ENCODE data around the gene FAM153A. TPM values are rescaled to one million over a fixed set of nuclear protein-coding genes. Genes with fewer than 3 reads are reported as not detected.
"Not testable (repeated sequence)": the region's sequence is repeated elsewhere in the genome, so short reads cannot be mapped to it uniquely, and the experiment has no call there.

Gene FAM153A
- 3.5 TPM for total RNA-seq
- long read RNA-seq: 0 reads

DNA sequence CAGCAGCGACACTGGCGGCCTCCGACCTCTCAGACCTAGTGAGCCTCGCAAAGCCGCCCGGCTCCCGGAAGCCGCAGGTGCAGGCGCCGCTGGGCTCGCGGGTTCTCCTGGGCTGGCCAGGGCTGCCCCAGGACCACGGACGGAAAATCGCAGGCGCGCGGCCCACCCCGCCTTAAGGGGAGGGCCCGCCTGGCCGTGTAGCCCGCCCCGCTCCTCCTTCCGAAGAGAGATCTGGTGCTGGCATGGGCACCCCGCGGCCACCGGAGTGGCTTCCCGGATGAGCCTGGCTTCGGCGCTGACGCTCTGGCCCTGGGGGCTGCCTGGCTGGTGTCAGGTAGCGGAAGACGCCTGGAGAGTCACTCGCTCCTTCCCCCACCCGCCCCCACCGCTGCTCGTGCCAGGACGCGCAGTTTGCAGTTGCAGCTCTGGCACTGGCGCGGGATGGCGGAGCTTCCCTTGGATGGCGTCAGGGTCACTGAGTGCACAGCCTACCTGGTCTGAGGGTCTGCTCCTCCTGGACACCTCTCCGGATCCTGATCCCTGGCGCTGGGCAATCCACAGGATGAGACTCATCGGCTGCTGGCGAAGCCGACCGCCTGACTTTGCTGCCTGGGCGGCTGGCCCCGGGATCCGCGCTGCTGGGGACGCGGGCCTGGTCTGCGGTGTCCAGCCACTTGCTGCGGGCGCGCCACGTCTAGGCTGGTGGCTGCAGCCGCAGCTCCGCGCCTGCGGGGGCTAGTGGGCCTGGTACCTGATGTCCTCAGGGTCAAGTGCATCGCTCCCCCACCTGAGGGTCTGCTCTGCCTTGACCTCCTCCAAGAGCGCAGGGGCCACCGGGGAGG is at the start of gene FAM153A:
FAM153A (minus strand) TSS at position 108 of the 842 bp plus-strand sequence.
- peak; percentile 61 for ATAC-seq
- DNase-seq; intact Hi-C loops (cut with micrococcal nuclease): not testable (repeated sequence)

DNA sequence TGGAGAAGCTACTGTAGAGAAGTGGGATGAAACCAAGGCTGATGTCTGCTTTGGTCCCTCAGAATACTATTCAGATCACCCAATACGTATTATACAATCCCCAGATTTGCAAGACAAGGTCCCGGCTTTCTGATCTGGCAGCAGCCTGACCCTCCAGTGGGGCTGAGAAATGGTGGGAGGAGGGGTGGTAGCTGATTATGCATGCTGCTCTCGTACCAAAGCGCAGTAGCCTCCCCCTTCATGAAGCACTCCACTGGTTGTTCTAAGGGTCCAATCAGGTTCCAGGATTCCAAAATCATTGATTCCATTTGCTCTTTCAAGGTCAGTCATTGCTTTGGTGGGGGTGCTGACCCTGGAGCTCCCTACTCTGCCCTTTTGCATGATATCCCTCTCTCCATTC is 49.6 kb upstream of the FAM153A start:
- ATAC-seq; intact Hi-C loops (cut with micrococcal nuclease); DNase-seq: not testable (repeated sequence)

DNA sequence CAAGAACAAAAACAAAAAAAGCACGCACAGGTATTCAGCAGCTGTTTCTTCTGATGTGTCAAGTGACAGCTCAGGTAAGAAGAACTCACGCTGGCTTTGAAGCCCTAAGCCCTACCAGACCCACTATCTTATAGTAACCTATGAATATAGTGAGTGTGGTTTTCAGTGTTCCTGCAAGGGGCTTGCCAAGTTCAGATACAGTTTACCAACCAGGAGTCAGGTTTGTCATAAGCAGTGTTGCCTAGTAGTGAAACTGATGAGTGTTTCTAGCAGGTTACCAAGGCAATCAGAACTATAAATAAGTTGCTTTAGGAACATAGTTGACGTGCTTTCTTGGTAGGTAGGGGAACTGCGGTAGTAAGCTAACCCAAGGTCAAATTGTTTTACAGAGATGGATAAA is 43.4 kb upstream of the FAM153A start:
- DNase-seq; intact Hi-C loops (cut with micrococcal nuclease); ATAC-seq: not testable (repeated sequence)

DNA sequence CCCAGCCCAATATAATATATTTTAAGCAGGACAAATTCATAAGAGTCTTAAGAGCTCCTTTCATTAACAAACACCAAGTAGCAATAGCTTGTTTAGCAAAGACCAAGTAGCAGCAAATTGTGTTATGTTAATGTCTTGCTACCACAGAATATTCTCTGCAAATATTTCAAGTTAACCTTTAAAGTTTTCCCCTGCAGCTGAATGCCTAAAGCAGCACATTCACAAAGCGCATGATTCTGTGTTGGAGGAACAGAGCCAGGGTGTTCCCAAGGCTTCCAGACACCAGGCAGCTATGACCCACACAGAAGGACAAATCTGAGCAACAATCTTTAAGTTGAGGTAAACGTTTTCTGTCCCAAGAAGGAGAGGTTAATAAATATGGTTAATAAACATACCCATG is 42.1 kb upstream of the FAM153A start:
- ATAC-seq; intact Hi-C loops (cut with micrococcal nuclease); DNase-seq: not testable (repeated sequence)

DNA sequence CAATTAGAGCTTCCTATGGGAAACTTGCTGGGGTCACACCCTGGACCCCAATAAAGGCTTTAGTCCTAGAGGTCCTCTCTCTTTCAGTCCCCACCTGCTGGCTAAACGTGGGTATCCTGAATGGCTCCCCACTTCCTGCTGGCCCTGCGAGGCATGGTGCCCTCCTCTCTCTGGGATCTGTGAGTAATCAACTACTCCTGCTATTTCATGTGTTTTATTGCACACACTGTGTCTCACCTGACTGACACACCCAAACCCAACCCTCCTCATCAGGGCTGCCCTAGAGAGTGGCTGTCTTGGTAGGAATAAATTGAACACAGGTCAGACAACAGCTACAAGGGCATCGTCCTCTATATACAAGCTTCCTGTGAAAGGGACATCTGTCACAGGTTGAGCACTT is 39.8 kb upstream of the FAM153A start:
- not testable (repeated sequence) for ATAC-seq

DNA sequence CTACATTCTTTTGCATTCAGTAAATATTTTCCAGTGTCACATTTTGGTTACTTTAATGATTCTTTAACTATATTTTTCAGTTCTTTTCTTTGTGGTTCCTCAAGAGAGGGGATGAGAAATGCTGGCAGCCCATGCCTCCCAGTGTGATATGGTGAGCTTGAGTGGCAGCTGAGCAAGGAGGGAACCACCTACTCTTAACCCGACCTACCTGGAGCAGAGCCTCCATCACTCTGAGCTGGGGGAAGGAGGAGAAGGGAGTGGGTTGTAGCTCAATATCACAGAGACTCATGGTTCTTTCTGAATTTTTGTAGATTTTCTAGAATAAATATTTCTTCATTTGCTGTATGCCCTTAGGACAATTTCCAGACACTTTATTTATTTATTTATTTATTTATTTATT is 37.0 kb upstream of the FAM153A start:
- DNase-seq; intact Hi-C loops (cut with micrococcal nuclease); ATAC-seq: not testable (repeated sequence)

More for the DNA sequence above, 39.8 kb upstream of the FAM153A start:
- intact Hi-C loops (cut with micrococcal nuclease); DNase-seq: not testable (repeated sequence)

DNA sequence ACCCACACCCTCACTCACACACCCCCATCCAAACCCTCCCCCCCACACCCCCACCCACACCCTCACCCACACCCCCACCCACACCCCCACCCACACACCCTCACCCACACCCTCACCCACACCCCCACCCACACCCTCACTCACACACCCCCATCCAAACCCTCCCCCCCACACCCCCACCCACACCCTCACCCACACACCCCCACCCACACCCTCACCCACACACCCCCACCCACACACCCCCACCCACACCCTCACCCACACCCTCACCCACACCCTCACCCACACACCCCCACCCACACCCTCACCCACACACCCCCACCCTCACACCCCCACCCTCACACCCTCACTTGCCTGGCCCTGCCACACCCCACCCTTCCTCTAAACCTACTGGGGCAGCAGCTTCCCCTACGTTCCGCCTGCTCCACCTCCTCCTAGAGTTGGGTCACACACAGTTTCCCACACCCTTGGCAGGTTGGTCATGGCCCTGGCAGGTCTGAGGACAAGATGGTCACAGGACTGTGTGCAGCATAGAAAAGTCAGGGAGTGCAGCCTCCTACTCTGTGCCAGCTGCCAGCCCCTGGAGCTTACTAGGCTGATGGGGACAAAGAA is 30.2 kb upstream of the FAM153A start:
- DNase-seq; ATAC-seq; intact Hi-C loops (cut with micrococcal nuclease): not testable (repeated sequence)

DNA sequence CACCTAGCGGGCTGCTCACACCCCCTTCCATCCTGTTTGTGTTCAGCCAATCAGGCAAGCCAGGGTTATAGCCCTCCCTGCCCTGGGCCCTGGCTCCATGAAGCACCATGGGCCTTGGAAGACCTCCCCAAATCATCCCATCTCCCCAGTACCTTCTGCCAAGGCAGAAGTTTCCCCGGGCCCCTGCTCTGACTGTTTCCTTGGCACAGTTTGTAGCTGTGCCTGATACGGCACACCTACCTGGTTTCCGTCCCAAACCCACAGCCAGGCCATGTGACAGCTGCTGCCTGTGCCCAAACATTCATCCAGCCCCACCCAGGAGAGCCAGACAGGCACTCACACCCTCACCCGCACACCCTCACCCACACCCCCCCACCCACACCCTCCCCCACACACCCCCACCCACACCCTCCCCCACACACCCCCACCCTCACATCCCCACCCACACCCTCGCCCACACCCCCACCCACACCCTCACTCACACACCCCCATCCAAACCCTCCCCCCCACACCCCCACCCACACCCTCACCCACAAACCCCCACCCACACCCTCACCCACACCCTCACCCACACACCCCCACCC is 29.6 kb upstream of the FAM153A start:
- ATAC-seq; intact Hi-C loops (cut with micrococcal nuclease); DNase-seq: not testable (repeated sequence)

DNA sequence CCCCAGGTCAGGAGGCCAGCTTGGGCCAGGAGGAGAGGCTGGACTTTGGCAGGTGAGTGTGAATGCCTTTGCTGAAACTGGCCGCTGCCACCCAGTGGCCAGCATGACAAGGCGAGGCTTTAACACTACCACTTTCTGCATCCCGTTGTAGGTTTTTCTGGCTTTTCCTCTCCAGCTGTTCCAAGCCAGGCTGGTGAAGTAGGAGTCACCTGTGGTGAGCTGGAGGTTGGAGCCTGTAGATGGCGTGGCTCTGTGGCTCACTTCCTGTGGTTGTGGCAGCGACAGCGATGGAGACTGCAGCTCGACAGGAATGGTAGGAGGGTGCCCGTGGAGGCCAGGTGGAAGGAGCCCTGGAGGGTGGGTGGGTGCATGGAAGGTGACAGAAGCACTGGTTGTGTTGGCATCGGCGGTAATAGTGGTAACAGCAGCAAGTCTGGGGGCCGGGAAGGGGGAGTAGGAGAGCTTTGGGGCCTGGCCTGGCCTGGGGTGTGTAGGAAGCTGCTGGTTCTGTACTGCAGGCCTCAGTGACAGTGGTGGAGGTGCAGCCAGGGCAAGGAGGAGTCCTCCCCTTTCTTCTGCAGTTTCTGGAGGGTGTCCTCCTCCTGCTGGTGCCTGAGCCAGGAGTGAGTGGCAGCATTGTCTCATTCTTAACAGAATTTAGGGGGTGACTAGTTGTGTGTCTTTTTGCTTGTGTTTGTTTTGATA is 26.7 kb upstream of the FAM153A start:
- not testable (repeated sequence) for ATAC-seq

DNA sequence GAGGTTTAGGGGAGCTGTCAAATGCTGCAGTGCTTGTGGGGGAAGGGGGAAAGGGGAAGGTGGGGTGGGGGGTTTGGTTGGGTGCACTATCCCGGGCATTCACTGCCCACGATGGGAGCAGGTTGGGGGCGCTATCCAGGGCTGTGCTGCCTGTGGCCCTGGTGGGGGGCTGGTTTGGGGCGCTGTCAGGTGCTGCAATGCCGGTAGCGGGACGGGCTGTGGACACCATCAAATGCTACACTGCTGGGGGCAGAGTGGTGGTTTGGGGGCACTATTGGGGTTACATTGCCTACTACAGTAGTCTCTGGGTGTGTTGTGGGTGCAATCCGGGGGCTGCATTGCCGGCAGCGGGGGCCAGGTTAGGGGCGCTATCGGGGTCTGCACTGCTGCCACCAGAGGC is 25.7 kb upstream of the FAM153A start:
- ATAC-seq; intact Hi-C loops (cut with micrococcal nuclease); DNase-seq: not testable (repeated sequence)

More for the DNA sequence above, 26.7 kb upstream of the FAM153A start:
- intact Hi-C loops (cut with micrococcal nuclease); DNase-seq: not testable (repeated sequence)

DNA sequence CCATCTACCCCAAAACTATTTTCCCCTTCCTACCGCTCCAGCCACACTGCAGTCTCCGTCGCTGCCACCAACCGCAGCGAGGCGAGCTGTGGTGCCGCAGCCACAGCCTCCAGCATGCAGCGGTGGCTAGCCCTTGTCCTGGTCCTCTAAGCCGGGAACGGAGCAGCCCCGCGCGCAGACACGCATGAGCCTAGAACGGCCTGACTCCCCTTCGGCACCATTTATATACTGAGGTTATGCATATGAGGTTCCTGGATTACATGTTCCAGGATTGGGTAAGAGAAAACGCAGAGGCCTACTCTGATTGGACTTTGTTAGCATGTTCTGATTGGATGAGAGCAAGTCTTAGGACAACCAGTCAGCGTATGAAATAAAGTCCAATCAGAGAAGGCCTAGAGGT is 24.6 kb upstream of the FAM153A start:
- DNase-seq; ATAC-seq; intact Hi-C loops (cut with micrococcal nuclease): not testable (repeated sequence)

DNA sequence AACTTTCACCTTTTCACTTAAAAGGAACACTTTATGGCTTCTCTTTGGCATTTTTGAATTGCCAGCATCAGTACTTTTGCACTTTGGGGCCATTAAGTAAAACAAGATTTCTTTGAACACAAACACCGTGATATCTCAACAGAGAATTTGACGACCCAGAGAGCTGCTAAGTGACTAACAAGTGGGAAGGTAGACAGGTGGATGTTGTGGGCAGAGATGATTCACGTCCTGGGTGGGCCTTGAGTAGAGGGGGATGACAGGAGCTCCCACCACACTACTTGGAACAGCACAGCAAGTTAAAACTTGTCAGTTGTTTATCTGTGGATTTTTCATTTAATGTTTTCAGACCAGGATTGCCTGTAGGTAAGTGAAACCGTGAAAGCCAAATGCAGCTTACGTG is 18.7 kb upstream of the FAM153A start:
- ATAC-seq; DNase-seq; intact Hi-C loops (cut with micrococcal nuclease): not testable (repeated sequence)

DNA sequence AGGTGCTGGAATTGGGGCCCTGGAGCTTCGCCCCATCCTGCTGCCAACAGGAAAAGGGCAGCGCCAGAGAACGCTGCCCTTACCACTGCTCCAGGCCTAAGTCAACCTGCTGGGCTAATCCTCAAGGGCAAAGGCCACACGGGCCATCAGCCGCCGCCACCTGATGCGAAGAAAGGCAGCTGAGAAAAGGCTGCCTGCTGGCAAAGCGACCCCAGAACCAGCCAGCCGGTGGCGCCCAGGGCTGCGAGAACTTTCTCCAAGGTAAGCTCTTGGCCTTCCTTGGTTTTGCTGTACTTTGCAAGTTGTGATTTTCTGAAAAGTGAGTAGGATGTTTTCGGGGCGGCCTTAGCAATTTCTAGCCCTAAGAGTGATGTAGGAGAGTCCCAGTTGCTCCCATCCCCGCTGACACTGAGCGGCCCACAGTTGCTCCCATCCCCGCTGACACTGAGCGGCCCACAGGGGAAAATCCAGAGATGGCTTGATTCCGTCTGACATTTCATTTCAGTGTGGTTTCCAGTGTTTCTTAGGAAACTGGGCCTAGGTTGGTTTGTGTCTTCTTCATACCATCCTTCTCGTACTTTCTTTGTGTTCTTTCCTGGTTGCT is 15.6 kb upstream of the FAM153A start:
- ATAC-seq; intact Hi-C loops (cut with micrococcal nuclease); DNase-seq: not testable (repeated sequence)

DNA sequence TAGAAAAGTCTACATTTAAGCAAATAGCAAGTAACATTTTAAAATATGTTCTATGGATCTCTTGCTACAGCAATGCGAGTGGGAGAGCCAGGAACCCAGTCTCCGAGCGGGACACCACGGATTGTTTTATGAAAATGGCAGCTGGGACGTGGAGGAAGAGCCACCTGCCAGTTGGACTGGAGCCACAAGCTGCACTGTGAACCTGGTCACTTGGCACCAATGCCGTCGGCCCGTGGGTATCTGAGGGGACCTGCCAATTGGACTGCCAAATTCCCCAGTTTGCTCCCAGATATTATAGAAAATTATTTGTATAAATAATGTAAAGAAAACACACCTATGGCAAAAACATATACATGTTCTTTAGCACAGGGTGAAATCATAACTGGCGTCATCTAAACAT is 10.6 kb upstream of the FAM153A start:
- intact Hi-C loops (cut with micrococcal nuclease); ATAC-seq: not testable (repeated sequence)

DNA sequence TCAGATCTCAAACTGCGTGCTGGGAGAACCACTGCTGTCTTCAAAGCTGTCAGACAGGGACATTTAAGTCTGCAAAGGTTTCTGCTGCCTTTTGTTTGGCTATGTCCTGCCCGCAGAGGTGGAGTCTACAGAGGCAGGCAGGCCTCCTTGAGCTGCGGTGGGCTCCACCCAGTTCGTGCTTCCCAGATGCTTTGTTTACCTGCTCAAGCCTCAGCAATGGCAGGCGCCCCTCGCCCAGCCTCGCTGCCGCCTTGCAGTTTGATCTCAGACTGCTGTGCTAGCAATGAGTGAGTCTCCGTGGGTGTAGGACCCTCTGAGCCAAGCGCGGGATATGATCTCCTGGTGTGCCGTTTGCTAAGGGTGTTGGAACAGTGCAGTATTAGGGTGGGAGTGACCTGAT is 8.9 kb upstream of the FAM153A start:
- ATAC-seq; intact Hi-C loops (cut with micrococcal nuclease); DNase-seq: not testable (repeated sequence)

More for the DNA sequence above, 10.6 kb upstream of the FAM153A start:
- not testable (repeated sequence) for DNase-seq

DNA sequence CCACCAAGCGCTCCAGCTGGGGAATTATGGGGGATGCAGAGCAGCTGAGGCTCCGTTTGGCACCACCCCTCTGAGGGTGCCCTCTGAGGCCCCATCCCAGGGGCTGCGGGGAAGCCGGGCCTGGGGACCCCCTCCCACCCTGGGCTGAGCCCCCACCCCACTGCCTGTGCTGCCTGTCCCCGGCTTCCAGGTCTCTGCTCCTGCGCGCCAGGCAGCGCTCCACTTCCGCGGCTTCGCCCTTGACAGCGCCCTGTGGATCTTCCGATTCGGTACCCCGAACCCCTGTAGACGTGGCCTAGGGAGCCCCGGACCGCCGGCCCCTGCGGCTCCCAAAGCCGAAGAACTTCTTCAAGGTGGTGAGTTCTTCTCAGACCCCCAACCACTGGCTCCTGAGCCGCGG is 530 bp downstream of the FAM153A start:
- intact Hi-C loops (cut with micrococcal nuclease); DNase-seq; ATAC-seq: not testable (repeated sequence)

DNA sequence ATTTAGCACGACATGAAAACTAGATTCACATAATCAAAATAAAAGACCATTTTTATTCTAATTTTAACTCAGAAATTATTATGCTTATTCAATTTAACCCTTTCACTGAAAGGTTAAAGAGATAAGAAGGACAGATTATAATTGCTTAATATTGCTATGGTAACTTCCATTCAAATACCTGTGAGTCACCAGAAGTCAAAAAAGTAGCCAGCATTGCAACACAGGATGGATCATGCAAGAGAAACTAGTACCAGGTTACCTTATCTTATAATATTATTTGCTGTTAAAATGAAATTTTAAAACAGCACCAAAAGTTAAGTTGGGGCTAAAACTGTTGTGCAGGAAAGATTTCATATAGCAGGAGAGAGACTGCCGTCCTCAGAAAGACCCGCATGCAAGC is 11.5 kb downstream of the FAM153A start:
- ATAC-seq; intact Hi-C loops (cut with micrococcal nuclease): not testable (repeated sequence)

DNA sequence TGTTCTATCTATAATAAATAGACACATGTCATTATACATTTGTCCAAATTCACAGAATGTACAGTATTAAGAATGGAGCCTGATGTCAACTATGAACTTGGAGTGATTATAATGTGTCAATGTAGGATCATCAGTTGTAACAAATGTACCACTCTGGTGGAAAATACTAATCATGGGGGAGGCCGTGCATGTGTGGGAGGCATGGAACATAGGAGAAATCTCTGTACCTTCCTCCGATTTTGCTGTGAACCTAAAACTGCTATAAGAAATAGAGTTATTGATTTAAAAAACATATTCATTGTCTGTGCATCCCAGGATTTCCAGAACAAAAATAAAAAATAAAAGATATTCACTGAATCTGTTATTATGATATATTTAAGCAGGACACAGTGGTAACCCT is 12.1 kb downstream of the FAM153A start:
- DNase-seq; intact Hi-C loops (cut with micrococcal nuclease); ATAC-seq: not testable (repeated sequence)

More for the DNA sequence above, 11.5 kb downstream of the FAM153A start:
- DNase-seq: not testable (repeated sequence)

Data from left ventricle myocardium superior (tissue), 1 donor.